Activated naive CD8-positive, alpha-beta T cell treated with anti-CD3 and anti-CD28 coated beads, Interleukin-2, amount 50 U/mL, for 16 hours (primary cell): Measurements from ENCODE around the gene RRN3.
"Not testable (repeated sequence)": the region's sequence is repeated elsewhere in the genome, so short reads cannot be mapped to it uniquely, and the experiment has no call there.

Experiments
- DNase-seq: peaks from one replicate; pipeline ENCODE4 v3.0.0-alpha.2; 2020; ENCODE audit warnings: low read depth, low spot score

The RRN3 gene

GRCh38 chr16:15051387-15051951 is 42.6 kb downstream of the RRN3 start:
- DNase-seq = no peak

GRCh38 chr16:15050440-15050839 is 43.6 kb downstream of the RRN3 start:
- DNase-seq = not testable (repeated sequence)

GRCh38 chr16:15049581-15050180 is 44.4 kb downstream of the RRN3 start:
- no peak for DNase-seq

- no peak for DNase-seq
These were observed 47.2 kb downstream of the RRN3 start for GRCh38 chr16:15046692-15047376.

- not testable (repeated sequence) for DNase-seq
These were observed 48.8 kb downstream of the RRN3 start for GRCh38 chr16:15045270-15045669.

- no peak for DNase-seq
These were observed 49.8 kb downstream of the RRN3 start for GRCh38 chr16:15044286-15044685.

GRCh38 chr16:15043344-15043743 is 50.7 kb downstream of the RRN3 start:
- no peak for DNase-seq

- DNase-seq = no peak
These were observed 52.6 kb downstream of the RRN3 start for GRCh38 chr16:15041271-15042004.

GRCh38 chr16:15038689-15039088 is 55.4 kb downstream of the RRN3 start:
- no peak for DNase-seq

- no peak for DNase-seq
These were observed 56.3 kb downstream of the RRN3 start for GRCh38 chr16:15037745-15038144.

GRCh38 chr16:15037003-15037402 is 57.1 kb downstream of the RRN3 start:
- DNase-seq = no peak

- no peak for DNase-seq
These were observed 58.8 kb downstream of the RRN3 start for GRCh38 chr16:15035163-15035729.

GRCh38 chr16:15034266-15035162 is 59.6 kb downstream of the RRN3 start:
- no peak for DNase-seq

GRCh38 chr16:15033309-15033707 is 60.8 kb downstream of the RRN3 start:
- no peak for DNase-seq

GRCh38 chr16:15032547-15033308 is 61.3 kb downstream of the RRN3 start:
- no peak for DNase-seq

GRCh38 chr16:15031586-15031985 is 62.5 kb downstream of the RRN3 start:
- no peak for DNase-seq

GRCh38 chr16:15031179-15031578 is 62.9 kb downstream of the RRN3 start:
- no peak for DNase-seq

GRCh38 chr16:15029749-15030148 is 64.3 kb downstream of the RRN3 start:
- not testable (repeated sequence) for DNase-seq

- not testable (repeated sequence) for DNase-seq
These were observed 65.0 kb downstream of the RRN3 start for GRCh38 chr16:15028801-15029698.
